Amygdala (tissue), 56 donors: ENCODE results near the gene GRIN1.
A peak's percentile ranks its signal among the peaks of the same experiment; 100 is the strongest.
"Not testable (repeated sequence)": the region's sequence is repeated elsewhere in the genome, so short reads cannot be mapped to it uniquely, and the experiment has no call there.

ENCODE experiments used
- DNase-seq, 56 donors: peaks; one replicate each; lab custom pipeline; 2025; lab: John Stamatoyannopoulos, UW

Gene GRIN1

DNA sequence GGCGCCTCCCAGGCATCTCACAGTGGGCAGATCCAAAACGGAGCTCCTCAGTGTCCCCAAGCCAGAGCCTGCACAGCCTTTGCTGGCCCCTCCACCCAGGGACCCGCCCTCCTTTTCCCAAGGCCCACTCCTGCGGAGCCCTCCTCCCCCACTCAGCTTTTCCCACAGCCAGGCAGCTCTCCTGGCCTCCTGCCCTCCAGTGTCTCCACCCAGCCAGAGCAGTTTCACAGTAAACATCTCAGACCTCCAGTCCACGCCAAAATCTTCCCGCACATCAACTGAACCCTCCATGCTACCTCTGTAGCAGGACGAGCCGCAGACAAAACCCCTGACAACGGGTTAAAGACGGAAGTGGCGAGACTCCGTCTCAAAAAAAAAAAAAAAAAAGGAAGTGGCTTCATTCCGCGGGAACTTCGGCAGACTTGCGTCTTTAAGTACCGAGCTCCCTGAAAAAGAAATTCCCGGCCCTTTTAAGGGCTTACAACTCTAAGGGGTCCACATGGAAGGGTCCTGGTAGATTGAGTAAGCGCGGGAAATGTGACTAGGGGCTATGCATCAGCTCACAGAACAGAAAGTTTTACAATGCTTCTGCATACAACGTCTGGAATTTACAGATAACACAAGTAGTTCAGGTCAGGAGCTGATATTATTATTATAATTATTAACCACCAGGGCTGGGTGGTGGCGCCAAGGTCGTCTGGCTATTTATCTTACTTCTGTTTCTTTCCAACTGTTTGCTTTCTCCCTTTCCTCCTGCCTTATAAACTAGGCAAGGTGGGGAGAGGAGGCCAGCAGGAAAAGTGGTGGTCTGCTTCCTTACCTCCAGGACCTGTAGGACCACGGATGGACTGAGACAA lies 11.4 kb upstream of the GRIN1 start:
- no peak for DNase-seq

DNA sequence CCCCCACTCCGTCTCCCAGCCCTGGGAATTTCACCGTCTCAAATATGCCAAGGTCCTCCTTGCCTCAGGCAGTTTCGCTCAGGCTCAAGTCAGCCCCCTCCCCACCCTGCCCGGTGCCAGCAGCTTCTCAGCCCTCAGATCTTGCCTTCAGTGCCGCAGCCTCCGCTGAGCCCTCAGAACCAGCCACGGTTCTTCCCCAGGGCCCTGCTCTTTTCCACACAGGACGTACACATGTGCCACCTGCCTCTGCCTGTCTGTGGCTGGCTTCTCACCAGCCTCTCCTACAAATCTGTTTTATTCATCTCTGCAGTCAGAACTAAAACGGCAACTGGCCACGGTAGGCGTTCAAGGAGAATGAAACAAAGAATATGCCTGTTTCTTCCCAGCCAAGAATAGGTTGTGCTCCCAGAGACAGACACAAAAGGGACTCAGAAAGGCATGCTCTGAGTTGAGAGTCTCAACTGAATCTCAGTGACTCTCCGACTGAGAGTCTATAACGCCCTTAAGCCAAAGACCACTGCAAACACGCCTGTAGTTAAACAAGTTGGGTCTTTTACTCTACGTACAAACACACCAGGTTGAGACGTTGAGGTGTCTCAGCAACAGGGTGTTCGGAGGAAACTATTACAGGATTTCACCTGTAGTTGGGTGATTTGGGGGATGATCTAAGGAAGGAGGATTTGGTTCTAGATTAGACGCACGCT lies 10.6 kb upstream of the GRIN1 start:
- DNase-seq, result no peak

DNA sequence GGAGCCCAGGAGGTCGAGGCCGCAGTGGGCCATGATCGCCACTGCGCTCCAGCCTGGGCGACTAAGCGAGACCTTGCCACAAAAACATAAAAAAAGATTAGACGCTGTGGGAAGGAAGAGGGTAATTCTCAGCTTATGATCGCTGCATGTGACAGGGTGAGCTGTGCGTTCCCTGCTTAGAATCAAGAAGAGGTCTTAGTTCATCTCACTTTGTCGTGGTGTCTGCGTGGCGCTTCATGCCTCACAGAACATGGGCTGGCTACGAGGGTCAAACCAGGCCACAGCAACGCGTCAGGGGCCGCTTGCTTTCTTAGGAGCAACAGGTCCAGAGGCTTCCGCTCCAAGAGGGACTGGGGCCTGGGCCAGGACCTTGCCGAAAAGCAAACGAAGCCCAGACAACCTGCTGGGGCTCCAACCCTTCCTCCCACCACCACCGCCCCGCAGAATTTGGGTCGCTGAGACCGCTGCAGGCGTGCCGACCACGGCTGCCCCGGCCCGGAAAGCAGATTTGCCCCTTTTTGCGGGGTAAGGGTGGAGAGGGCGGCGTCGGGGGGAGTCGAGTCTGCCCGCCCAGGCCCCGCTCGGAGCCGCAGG lies 10.0 kb upstream of the GRIN1 start:
- no peak for DNase-seq

- peak in 55 of 56 donors; percentile 14 to 89 (median 72) for DNase-seq
These were observed 9.3 kb upstream of the GRIN1 start for GRCh38 chr9:137129456-137130175.

GRCh38 chr9:137130176-137130755 lies 8.7 kb upstream of the GRIN1 start:
- no peak for DNase-seq

DNA sequence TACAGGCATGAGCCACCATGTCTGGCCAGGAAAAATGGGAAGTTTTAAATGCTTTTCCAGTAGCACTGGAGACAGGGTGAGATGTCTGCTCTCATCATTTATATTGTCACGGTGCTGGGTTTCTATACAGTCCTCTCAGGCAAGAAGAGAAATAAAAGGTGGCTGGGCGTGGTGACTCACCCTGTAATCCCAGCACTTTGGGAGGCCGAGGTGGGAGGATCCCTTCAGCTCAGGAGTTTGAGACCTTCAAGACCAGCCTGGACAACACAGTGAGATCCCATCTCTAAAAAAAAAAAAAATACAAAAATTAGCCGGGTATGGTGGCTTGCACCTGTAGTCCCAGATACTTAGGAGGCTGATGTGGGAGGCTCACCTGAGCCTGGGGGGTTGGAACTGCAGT lies 4.8 kb upstream of the GRIN1 start:
- no peak for DNase-seq

DNA sequence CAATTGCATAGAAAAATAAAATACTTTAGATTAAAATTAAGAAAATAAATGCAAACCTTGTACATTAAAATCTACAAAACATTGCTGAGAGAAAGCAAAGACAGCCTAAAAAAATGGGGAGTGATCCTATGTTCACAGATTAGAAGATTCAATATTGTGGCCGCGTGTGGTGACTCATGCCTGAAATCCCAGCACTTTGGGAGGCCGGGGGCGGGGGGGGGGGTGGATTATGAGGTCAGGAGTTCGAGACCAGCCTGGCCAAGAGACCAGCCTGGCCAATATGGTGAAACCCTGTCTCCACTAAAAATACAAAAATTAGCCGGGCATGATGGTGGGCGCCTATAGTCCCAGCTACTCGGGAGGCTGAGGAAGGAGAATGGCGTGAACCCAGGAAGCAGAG lies 3.8 kb upstream of the GRIN1 start:
- not testable (repeated sequence) for DNase-seq

GRCh38 chr9:137136261-137136880 lies 2.6 kb upstream of the GRIN1 start:
- no peak for DNase-seq

GRCh38 chr9:137136881-137137607 lies 1.9 kb upstream of the GRIN1 start:
- no peak for DNase-seq

- peak in 32 of 56 donors; percentile 23 to 75 (median 53) for DNase-seq
These were observed 764 bp upstream of the GRIN1 start for GRCh38 chr9:137138058-137138721.

- DNase-seq, result no peak
These were observed 655 bp downstream of the GRIN1 start for GRCh38 chr9:137139468-137140150.

DNA sequence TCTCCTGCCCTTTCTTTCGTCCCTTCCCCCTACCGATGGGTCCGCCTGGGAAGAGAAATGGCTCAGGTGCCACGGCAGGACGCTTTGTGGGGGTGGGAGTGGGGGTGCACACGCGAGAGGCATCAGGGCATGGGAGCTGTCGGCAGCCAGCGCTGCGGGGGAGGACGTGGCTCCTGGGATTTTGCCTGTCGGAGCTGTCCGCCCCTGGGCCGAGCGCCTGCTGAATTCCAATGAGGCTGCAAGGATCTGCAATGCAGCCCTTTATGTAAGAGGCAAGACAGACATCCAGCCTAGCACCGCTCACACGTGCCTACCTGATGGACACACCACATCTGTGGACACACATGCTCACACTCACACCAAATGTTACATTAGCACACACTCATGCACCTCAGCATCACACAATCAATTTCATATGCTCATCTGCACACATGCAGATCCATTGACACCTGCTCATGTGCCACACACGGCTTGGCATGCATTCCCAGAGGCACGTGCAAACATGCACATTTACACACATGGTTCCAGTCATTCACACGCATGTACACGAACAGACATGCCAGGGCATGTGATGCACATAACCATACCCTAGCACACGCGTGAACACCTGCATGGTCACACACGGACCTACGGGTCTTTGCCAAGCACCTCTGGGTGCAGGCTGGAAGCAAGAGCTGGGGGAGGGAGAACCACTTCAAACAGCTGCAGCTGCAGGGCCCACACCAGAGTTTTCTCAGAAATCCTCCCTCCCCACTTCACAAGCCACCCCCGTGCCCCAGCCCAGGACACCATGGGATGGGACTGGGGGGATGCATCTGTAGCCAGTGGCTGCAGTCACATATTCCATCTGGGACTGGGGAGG lies 1.4 kb downstream of the GRIN1 start:
- DNase-seq, result peak in 21 of 56 donors; percentile 22 to 67 (median 39)

DNA sequence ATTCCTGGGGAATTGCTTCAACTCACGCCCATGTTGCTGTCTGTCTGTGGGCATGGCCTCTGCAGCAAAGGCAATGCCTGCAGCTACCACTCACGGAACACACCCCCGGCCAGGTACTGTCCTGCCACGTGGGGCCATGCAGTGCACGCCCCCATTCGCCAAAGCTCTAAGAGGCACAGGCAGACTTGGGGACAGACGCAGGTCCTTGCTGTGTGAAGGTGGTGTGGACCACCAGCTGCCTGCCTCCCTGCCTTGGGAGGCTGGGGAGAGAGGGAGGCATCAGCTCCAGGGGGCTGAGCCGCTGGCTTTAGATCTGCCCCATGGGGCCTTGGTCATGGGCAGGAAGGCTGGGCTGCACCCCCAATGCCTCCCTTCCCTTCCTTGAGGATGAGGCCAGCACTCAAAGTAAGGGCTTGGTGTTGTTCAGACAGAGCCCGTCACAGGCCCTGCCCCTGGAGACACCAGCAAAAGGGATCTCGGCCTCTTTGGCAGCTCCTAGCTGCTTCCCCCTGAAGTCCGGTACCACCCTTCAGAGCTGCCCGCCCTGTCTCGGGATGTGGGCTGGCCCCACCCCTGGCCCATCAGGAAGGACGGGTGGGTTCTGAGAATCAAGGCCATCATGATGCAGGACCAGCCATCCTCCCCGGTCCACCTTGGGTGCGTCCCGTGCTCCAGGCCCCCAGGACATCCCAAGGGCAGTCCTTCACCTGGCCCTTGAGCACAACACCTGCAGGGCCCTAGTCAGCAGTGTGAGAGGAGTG lies 2.3 kb downstream of the GRIN1 start:
- DNase-seq, result no peak

DNA sequence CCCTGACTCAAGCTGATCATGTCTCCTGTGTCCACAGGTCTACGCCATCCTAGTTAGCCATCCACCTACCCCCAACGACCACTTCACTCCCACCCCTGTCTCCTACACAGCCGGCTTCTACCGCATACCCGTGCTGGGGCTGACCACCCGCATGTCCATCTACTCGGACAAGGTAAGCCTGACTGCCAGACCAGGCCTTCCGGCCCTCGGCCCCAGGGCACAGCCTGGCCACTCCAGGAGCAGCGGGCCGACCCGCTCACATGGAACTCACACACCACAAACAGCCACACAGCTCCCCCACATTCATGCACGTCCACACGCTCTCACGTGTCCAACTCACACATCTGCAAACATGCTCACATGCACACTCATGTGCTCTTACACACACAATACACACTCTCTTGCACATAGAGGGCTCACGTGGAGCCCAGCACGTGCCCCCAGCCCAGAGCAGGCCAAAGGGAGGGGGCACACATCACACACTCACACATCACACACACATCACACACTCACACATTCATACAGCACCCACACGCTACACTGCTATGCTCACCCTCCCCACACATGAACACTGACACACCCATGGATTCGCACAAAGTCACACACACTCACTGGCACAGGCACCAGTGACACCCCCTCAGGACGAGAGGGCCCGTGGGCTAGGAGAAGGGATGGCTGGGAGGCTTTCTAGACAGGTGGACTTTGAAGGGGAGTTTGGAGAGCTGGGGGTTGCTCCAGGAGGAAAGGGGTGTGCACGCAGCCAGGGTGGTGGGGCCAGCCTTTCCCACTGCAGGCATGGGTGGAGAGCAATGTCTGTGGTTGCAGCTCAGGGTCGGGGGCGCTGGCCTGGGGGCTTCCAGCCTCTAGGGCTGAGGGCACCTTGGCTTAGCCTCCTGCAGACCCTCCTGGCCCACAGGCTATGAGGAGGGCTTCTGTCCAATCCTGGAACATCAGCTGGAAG lies 3.3 kb downstream of the GRIN1 start:
- DNase-seq, result no peak

GRCh38 chr9:137143459-137143858 lies 4.5 kb downstream of the GRIN1 start:
- no peak for DNase-seq
